Hematopoietic multipotent progenitor cell treated with erythropoietin and hydrocortisone succinate and interleukin-3 and kit ligand, for 4 days (in vitro differentiated cells): ENCODE results near the gene EEF1A1.
"Not testable (repeated sequence)": the region's sequence is repeated elsewhere in the genome, so short reads cannot be mapped to it uniquely, and the experiment has no call there.

Experiments
- DNase-seq: peaks from one replicate; pipeline ENCODE4 v3.0.0-alpha.2; 2015

Gene EEF1A1

DNA sequence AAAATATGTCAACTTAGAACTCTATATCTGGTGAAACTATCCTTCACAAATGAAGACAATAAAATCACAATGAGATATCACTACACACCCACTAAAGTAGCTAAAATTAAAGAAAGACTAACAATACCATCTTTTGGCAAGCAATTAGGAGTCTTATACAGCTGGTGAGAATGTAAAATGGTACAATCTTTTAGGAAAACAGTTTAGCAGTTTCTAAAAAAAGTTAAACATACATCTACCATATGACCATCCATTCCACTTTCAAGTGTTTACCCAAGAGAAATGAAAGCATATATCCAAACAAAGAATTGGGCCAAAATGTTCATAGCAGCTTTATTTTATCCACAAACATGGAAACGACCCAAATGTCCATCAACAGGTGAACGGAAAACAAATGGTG, 13.8 kb upstream of the EEF1A1 start:
- no peak for DNase-seq

GRCh38 chr6:73532293-73532692, 11.5 kb upstream of the EEF1A1 start:
- DNase-seq, result no peak

DNA sequence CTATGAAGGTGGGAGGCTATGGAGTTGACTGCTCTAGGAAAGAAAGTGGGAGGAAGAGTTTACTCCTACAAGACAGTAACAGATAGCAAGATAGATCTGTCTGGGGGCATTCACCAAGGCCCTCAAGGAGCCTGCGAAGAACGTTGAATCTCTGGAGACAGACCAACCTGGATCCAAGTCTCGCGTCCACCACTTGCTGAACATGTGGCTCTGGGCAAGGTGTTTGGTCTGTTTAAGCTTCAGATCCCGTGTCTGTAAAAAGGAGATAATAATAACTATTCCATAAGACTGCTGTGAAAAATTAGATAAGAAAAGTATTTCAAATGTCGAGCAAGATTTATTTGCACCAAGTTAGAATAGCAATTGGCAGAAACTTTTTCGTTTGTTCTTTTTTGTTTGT, 8.1 kb upstream of the EEF1A1 start:
- DNase-seq, result peak; percentile 78

DNA sequence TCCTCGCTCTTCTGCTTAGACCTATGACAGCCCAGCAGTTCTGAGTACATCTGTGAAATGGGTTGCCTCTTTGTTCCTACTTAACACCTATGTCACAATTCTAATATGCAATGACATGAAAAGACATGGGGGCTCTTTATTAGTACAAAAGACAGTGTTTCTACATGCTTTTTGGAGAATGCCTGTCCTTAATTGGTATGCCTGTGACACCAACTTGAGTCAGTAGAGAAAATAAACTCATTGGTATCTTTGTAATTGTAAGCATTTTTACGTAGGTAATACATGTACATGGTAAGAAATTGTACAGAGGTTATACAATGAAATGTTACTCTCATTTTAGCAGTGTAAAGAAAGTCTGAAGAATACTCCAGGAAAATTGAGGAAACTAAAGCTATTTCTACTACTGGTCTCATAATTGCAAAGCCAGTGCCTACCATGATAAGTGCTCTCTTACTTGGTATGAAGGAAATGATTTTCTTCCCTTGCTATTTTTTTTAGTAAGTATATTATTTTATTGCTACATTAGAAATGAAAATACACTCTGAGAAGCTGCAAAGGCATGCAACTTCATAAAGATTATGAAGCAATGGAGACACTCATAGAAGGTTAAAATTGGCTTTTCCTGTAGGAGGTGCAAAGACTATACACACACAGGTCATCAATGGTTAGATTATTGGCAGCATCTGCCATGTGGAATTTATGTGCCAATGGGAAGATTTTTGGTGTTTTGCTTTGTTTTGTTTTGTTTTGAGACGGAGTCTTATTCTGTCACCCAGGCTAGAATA, 4.9 kb upstream of the EEF1A1 start:
- DNase-seq, result no peak

GRCh38 chr6:73523434-73524123, 2.7 kb upstream of the EEF1A1 start:
- peak; percentile 92 for DNase-seq

DNA sequence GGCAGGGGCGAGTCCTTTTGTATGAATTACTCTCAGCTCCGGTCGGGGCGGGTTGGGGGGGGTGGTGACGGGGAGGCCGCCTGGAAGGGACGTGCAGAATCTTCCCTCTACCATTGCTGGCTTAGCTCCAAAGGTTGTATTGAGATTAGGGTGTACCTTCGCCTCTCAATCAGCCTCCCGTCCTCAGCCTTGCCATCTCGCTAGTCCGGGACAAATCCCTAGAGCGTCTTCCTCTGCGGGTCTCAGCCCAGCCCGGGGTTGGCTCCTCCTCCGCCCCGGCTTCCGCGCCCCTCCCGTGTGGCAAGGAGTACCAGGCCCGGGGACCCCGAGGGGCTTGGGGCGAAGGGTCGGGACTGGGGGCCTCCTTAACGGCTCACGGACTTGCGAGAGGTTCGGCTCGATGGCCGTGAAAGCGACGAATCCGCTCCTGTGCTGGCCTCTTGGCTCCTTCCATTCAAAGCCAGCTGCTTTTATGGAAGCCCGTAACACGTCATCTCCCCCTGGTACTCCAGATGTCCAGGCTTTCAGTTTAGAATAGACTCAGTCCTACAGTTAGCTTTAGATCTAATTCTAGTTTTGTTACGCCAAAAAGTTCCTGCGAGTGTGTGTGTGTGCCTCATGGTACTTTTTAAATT, 636 bp upstream of the EEF1A1 start:
- DNase-seq, result no peak

- DNase-seq, result peak; percentile 81
Observed at GRCh38 chr6:73519926-73520687, 725 bp downstream of the EEF1A1 start.

DNA sequence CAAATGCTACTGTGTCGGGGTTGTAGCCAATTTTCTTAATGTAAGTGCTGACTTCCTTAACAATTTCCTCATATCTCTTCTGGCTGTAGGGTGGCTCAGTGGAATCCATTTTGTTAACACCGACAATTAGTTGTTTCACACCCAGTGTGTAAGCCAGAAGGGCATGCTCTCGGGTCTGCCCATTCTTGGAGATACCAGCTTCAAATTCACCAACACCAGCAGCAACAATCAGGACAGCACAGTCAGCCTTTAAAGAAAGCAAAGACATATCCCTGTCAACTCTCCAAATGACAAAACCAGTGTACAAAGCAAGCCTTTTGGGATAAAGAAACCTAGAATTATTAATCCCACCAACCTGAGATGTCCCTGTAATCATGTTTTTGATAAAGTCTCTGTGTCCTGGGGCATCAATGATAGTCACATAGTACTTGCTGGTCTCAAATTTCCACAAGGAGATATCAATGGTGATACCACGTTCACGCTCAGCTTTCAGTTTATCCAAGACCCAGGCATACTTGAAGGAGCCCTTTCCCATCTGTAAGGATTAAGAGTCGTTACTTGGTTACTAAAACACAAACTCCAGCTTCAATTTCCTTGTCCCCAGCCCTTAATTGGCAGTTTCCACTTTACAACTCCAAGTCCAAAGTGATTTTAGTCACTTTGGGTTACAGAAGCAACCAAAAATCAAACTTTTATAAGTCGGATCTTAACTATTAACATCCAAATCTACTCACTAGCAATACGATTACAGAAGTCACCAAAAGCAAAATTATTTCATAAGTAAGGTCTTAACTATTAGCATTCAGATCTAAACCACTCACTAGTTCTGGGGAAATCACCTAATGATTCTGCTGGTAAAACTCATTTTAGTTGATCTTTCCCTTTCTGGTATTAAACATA, 1.6 kb downstream of the EEF1A1 start:
- not testable (repeated sequence) for DNase-seq

DNA sequence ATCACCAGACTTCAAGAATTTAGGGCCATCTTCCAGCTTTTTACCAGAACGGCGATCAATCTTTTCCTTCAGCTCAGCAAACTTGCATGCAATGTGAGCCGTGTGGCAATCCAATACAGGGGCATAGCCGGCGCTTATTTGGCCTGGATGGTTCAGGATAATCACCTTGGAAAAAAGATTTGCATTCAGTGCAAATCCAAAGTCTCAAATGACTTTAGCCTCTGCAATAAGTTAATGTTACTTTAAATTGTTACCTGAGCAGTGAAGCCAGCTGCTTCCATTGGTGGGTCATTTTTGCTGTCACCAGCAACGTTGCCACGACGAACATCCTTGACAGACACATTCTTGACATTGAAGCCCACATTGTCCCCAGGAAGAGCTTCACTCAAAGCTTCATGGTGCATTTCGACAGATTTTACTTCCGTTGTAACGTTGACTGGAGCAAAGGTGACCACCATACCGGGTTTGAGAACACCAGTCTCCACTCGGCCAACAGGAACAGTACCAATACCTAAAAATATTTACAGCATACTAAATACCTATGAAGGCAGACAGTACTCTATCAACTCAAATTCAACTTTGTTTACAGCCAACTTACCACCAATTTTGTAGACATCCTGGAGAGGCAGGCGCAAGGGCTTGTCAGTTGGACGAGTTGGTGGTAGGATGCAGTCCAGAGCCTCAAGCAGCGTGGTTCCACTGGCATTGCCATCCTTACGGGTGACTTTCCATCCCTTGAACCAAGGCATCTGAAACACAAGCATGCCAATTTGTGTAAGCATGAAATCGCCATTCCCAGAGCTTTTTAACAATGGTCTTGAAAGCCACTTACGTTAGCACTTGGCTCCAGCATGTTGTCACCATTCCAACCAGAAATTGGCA, 2.5 kb downstream of the EEF1A1 start:
- DNase-seq, result not testable (repeated sequence)

DNA sequence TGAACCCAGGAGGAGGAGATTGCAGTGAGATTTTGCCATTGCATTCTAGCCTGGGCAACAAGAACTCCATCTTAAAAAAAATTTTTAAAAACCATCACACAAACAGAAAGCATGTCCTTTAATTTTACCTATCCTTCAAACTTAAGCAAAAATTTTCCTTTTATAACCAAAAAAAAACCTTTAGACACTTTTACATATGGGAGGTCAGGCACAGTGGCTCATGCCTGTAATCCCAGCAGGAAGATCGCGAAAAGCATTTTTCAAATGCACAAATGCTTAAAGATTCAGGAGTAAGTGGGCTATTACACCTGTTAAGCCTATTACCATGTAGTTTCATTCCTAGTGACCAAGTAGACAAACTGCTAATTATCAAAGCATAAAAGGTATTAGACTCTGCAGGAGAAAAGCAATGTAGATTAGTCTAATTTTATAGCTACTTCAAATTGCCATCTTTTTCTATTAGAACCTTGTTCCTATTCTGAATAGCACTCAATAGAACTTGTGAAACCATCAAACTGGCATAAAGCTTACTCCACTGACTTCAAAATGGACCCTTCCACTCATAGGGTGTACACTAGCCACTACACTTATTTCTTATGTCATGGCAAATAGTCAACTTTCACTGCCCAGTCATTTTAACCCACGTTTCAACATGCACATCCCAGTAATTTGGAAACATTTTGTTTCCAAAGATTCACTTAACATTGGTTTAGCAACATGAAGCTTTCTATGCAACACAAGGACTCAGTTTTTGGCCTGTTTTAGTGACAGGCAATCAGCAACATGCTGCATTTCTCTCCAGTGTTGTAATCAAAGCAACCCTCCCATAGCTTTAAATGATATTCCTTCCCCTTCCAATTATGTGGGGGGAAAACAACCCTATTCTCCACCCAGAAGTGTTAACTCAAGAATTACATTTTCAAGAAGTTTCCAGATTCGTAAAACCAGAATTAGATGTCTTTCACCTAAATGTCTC, 4.0 kb downstream of the EEF1A1 start:
- no peak for DNase-seq

GRCh38 chr6:73515204-73515655, 5.6 kb downstream of the EEF1A1 start:
- peak; percentile 55 for DNase-seq

GRCh38 chr6:73514746-73515110, 6.1 kb downstream of the EEF1A1 start:
- DNase-seq, result peak; percentile 61

GRCh38 chr6:73513496-73513854, 7.4 kb downstream of the EEF1A1 start:
- DNase-seq, result no peak

GRCh38 chr6:73511796-73512195, 9.0 kb downstream of the EEF1A1 start:
- DNase-seq, result no peak

GRCh38 chr6:73509851-73510250, 11.0 kb downstream of the EEF1A1 start:
- no peak for DNase-seq

DNA sequence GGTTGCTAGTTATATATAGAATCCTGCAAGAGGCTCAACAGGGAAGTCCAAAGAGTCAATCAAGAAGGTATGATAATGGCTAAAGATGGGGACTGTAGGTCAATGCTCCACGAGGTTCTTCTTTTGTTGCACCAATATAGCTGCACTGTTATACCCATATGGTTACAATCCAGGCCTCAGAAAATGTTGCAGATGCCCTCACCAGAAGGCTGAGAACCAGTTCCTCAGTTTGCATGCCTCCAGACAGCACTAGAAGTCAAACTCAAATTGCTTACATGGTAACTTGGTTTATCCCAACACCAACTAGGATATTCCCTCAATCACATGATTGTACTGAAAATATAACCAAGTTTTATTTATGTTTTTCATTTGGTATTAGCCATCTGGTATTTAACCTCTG, 12.1 kb downstream of the EEF1A1 start:
- DNase-seq, result no peak

DNA sequence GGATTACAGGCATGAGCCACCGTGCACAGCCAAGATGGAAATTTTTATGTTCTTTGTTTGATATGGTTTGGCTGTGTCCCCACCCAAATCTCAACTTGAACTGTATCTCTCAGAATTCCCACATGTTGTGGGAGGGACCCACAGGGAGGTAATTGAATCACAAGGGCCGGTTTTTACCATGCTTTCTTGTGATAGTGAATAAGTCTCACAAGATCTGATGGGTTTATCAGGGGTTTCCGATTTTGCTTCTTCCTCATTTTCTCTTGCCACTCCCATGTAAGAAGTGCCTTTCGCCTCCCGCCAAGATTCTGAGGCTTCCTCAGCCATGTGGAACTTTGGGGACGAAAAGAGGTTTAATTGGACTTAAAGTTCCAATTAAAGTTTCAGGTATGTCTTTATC, 14.6 kb downstream of the EEF1A1 start:
- DNase-seq, result no peak

GRCh38 chr6:73505705-73506104, 15.1 kb downstream of the EEF1A1 start:
- DNase-seq, result not testable (repeated sequence)

DNA sequence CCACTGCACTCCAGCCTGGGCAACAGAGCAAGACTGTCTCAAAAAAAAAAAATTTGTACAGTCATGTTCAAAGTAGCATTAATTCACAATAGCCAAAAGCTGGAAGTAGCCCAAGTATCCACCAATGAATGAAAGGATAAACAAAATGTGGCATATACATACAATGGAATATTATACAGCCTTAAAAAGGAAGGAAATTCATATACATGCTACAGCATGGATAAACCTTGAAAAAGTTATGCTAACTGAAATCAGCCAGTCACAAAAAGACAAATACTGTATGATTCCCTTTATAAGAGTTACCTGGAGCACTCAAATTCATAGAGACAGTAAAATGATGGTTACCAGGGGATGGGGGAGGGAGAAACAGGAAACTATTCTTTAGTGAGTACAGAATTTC, 15.7 kb downstream of the EEF1A1 start:
- no peak for DNase-seq

- no peak for DNase-seq
Observed at GRCh38 chr6:73504160-73504559, 16.7 kb downstream of the EEF1A1 start.
